Prostate gland (tissue), 2 donors: ENCODE data around the gene SRRM3. TPM values are rescaled to one million over a fixed set of nuclear protein-coding genes. Genes with fewer than 3 reads are reported as not detected.

Experiments
- DNase-seq: peaks from one replicate; pipeline ENCODE4 v3.0.0-alpha.2; 2019; ENCODE audit warnings: low spot score
- H3K27ac ChIP-seq, 2 donors: fragments of 200-600 bp; sonication (generic); 2 replicates each; pipeline ENCODE4 v1.5.1; 2017 to 2019
- H3K27me3 ChIP-seq: fragments of 200-600 bp; sonication (generic); replicated peaks from 2 replicates; pipeline ENCODE4 v1.5.1; 2019; ENCODE audit not compliant: insufficient read depth
- H3K36me3 ChIP-seq, 2 donors: fragments of 200-600 bp; sonication (generic); 1 replicate in 1 of 2; 2 replicates in 1 of 2; pipeline versions ENCODE4 v1.5.1 to v1.8.1; 2017 to 2019
- H3K4me1 ChIP-seq: fragments of 200-600 bp; sonication (generic); replicated peaks from 2 replicates; pipeline ENCODE4 v1.5.1; 2019
- H3K4me3 ChIP-seq, 2 donors: fragments of 200-600 bp; sonication (generic); 2 replicates each; pipeline ENCODE4 v1.5.1; 2017 to 2019
- H3K9me3 ChIP-seq: fragments of 200-600 bp; sonication (generic); 2 replicates; pipeline ENCODE4 v1.5.1; 2017
- CTCF ChIP-seq, 4 experiments: fragments of 200-600 bp in 2 of 4; fragments of 450-650 bp in 2 of 4; sonication (generic) in 2 of 4; IDR thresholded peaks; 1 replicate in 3 of 4; 2 replicates in 1 of 4; pipeline ENCODE4 v1.5.1; 2016 to 2019; ENCODE audit warnings: antibody characterized with exemption in 4 of 4, mild to moderate bottlenecking in 2 of 4, moderate library complexity in 2 of 4
- POLR2A ChIP-seq: fragments of 450-650 bp; IDR thresholded peaks from one replicate; pipeline ENCODE4 v1.6.1; 2016; ENCODE audit warnings: antibody characterized with exemption, mild to moderate bottlenecking
- POLR2AphosphoS5 ChIP-seq: sonication (generic); formaldehyde crosslinking; IDR thresholded peaks from one replicate; pipeline ENCODE4 v1.6.1; 2017; ENCODE audit warnings: antibody characterized with exemption
- WGBS: methylation state at CpG from one replicate; pipeline ENCODE4 v1.1.5; 2018; 5-methylcytosine and 5-hydroxymethylcytosine counted together
- intact Hi-C: fragments of 100-400 bp; cut with DNase I; formaldehyde crosslinking; loops from one replicate; pipeline ENCODE4 v1.14.2; 2022
- total RNA-seq, 2 donors: library from RNA; depleted of rRNA; stranded (reverse); fragments of >200 nt; gene quantifications; one replicate each; pipeline ENCODE4 v1.1.0, GENCODE V29; 2016

SRRM3 gene
- total RNA-seq, 2 donors from 2014 or later, result 3.1 to 6.8 TPM

- Histone ChIP-seq H3K36me3 (no peaks in the 10 kb centered on the region), H3K9me3 (no peaks in the 10 kb centered on the region), H3K4me1 (no peaks in the 10 kb centered on the region), H3K27ac (no peak overlapping the region), H3K27me3 (no peaks in the 10 kb centered on the region), H3K4me3 (no peak overlapping the region)
- intact Hi-C loops, result no loop called here
- no peak for TF ChIP-seq POLR2A
- no peak for DNase-seq
- 39% methylated on average over 3 of the region's 3 CpGs for WGBS
Measured at GRCh38 chr7:76191783-76192240, 9.9 kb upstream of the SRRM3 start.

GRCh38 chr7:76193466-76193865, 8.2 kb upstream of the SRRM3 start:
- no peak for DNase-seq
- intact Hi-C loops, result no loop called here

GRCh38 chr7:76193883-76194282, 7.8 kb upstream of the SRRM3 start:
- Histone ChIP-seq H3K9me3 (no peaks in the 10 kb centered on the region), H3K36me3 (no peaks in the 10 kb centered on the region), H3K27me3 (no peaks in the 10 kb centered on the region), H3K27ac (no peak overlapping the region), H3K4me3 (no peak overlapping the region), H3K4me1 (no peaks in the 10 kb centered on the region)
- no peak for DNase-seq
- intact Hi-C loops, result no loop called here
- TF ChIP-seq POLR2A (no peak), CTCF (IDR thresholded peaks at IDR 0.05) (no peak), POLR2AphosphoS5 (no peak)
- WGBS, result 2% methylated on average over 5 of the region's 5 CpGs

More at GRCh38 chr7:76193466-76193865, 8.2 kb upstream of the SRRM3 start:
- H3K4me3 ChIP-seq, result no peak overlapping the region
- H3K27ac ChIP-seq, result no peak overlapping the region
- 52% methylated on average over 4 of the region's 4 CpGs for WGBS
- no peaks in the 10 kb centered on the region for H3K27me3 ChIP-seq
- no peak for TF ChIP-seq POLR2A
- TF ChIP-seq POLR2AphosphoS5, result no peak
- TF ChIP-seq CTCF (IDR thresholded peaks at IDR 0.05), result no peak
- H3K9me3 ChIP-seq, result no peaks in the 10 kb centered on the region
- no peaks in the 10 kb centered on the region for H3K36me3 ChIP-seq
- no peaks in the 10 kb centered on the region for H3K4me1 ChIP-seq

- 93% methylated on average over 10 of the region's 10 CpGs for WGBS
- no peaks in the 10 kb centered on the region for H3K9me3 ChIP-seq
- intact Hi-C loops, result no loop called here
- TF ChIP-seq POLR2A, result no peak
- no peaks in the 10 kb centered on the region for H3K4me1 ChIP-seq
- no peak for DNase-seq
- H3K4me3 ChIP-seq, result no peak overlapping the region
- H3K27me3 ChIP-seq, result no peaks in the 10 kb centered on the region
- no peak overlapping the region for H3K27ac ChIP-seq
- no peaks in the 10 kb centered on the region for H3K36me3 ChIP-seq
Measured at GRCh38 chr7:76196786-76197185, 4.9 kb upstream of the SRRM3 start.

GRCh38 chr7:76198202-76198601, 3.5 kb upstream of the SRRM3 start:
- no peaks in the 10 kb centered on the region for H3K4me1 ChIP-seq
- H3K36me3 ChIP-seq, result no peaks in the 10 kb centered on the region
- no peak overlapping the region for H3K27ac ChIP-seq
- H3K27me3 ChIP-seq, result peaks cover 4% of the 10 kb centered on the region
- 32% methylated on average over 4 of the region's 4 CpGs for WGBS
- no peaks in the 10 kb centered on the region for H3K9me3 ChIP-seq
- TF ChIP-seq POLR2AphosphoS5 (no peak), POLR2A (no peak), CTCF (IDR thresholded peaks at IDR 0.05) (no peak)
- intact Hi-C loops, result no loop called here
- no peak overlapping the region for H3K4me3 ChIP-seq
- DNase-seq, result no peak

- 42% methylated on average over 8 of the region's 8 CpGs for WGBS
- H3K27me3 ChIP-seq, result peaks cover 5% of the 10 kb centered on the region
- no peaks in the 10 kb centered on the region for H3K4me1 ChIP-seq
- DNase-seq, result no peak
- H3K9me3 ChIP-seq, result no peaks in the 10 kb centered on the region
- TF ChIP-seq CTCF (IDR thresholded peaks at IDR 0.05) (no peak), POLR2AphosphoS5 (no peak), POLR2A (no peak)
- intact Hi-C loops, result no loop called here
- no peak overlapping the region for H3K4me3 ChIP-seq
- H3K27ac ChIP-seq, result no peak overlapping the region
- H3K36me3 ChIP-seq, result no peaks in the 10 kb centered on the region
Measured at GRCh38 chr7:76202666-76203030, 952 bp downstream of the SRRM3 start.
